Stimulated activated naive CD4-positive, alpha-beta T cell treated with Interleukin-2 at 50 U/mL for 16 hours (primary cell): ENCODE data around the gene LMO3.
"Not testable (repeated sequence)": the region's sequence is repeated elsewhere in the genome, so short reads cannot be mapped to it uniquely, and the experiment has no call there.

ENCODE experiments used
- DNase-seq: peaks from one replicate; lab custom pipeline; 2025; lab: John Stamatoyannopoulos, UW

The LMO3 gene

DNA sequence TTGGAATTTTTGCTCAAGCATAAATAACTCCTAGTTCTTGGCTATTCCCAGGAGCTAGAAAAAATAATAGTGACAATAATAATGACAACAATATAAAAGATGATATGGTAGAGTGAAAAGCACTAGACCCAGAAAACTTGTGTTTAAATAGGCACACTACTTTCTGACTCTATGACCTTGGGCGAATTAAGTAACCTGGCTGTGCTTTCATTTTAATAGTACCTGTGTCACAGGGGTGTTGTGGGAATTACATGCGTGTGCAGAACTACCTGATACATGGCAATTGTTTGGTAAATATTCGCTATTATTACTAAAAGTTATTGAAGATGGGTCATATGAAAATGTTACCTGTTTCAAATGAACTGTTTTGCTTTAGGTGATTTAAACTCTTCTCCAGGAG, 60.1 kb downstream of the LMO3 start:
- DNase-seq = no peak

- no peak for DNase-seq
These were observed 63.4 kb downstream of the LMO3 start for GRCh38 chr12:16542586-16542985.

DNA sequence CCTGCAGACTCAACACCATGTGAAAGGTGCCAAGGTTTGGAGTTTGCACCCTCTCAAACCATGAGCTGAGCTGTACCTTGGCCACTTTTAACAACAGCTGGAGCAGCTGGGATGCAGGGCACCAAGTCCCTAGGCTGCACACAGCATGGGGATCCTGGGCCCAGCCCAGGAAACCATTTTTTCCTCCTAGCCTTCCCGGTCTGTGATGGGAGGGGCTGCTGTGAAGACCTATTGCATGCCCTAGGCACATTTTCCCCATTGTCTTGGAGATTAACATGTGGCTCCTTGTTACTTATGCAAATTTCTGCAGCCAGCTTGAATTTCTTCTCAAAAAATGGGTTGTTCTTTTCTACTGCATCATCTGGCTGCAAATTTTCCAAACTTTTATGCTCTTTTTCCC, 68.3 kb downstream of the LMO3 start:
- DNase-seq = not testable (repeated sequence)

DNA sequence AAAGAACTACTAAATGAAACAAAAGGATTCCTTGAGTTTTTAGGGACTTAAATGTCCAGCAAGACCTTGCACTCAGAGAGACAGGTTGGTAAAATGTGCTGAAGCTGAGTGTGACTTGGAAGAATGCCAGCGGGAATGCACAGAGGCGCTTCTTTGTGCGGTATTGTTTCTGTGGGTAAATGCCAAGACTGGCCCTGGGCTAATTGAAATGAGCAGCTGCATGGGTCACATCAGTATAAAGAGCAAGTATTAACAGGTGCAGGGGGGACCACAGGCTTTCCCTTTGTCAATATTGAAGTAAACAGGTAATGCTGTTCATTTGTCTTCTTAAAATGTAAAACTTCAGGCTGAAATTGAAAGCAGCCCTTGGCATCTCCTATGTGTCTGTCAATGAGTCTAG, 74.3 kb downstream of the LMO3 start:
- DNase-seq = no peak

- DNase-seq = no peak
These were observed 75.6 kb downstream of the LMO3 start for GRCh38 chr12:16530268-16530850.

GRCh38 chr12:16526693-16527092, 79.3 kb downstream of the LMO3 start:
- DNase-seq = no peak

GRCh38 chr12:16524378-16524777, 81.6 kb downstream of the LMO3 start:
- DNase-seq = no peak

DNA sequence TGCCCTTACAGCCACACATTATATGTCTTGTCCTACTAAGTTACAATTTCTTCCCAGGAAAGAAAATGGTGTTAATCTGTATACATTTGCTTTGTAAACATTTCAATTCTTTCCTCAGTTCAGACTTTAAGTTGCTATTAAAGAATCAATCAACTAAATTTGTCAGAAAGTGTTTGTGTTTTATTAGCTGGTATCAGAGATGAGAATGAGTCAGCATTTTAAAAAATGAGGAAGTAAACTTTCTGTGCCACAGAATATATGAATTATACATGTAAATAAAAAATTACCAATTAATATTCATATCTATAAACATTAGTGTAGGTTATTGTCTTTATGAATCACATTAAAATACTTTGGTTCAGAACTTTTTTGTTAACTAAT, 82.0 kb downstream of the LMO3 start:
- no peak for DNase-seq

- DNase-seq = no peak
These were observed 82.5 kb downstream of the LMO3 start for GRCh38 chr12:16523284-16523950.

- no peak for DNase-seq
These were observed 85.6 kb downstream of the LMO3 start for GRCh38 chr12:16520328-16520727.

DNA sequence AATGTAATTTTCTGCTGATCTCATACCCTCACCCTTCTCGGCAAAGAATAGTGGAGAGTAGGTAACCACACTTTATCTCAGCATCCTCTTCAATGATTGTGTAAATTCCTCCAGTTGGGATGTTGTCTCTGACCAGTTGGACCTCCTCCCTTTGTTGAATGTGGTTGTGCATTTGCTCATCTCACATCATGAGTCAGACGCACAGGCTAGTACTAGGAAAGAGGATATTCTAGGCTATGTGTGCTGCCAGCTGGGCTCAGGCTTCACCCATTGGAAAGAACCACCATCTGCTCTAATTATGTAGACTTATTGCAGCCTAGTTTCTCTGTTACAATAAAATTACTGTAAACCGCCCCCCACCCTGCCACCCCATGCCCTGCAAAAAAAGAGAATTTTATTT, 90.3 kb downstream of the LMO3 start:
- DNase-seq = no peak

DNA sequence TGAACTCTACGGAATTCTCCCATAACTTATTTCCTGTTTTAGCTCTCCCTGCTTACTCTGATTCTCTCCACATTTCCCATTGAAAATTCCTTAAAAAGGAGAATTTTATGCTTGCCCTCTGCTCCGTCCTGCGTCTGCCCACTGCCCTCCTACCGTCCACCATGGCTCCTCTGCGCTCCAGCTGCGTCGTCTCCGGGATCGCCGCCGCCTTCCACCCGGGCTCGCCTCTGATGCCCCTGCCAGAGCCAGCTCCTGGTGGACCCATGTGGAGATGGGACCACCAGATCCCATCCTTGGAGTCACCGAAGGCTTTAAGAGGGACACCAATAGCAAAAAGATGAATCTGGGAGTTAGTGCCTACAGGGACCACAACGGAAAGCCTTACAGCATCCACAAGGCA, 92.7 kb downstream of the LMO3 start:
- DNase-seq = no peak

- DNase-seq = no peak
These were observed 96.6 kb downstream of the LMO3 start for GRCh38 chr12:16509411-16509810.

DNA sequence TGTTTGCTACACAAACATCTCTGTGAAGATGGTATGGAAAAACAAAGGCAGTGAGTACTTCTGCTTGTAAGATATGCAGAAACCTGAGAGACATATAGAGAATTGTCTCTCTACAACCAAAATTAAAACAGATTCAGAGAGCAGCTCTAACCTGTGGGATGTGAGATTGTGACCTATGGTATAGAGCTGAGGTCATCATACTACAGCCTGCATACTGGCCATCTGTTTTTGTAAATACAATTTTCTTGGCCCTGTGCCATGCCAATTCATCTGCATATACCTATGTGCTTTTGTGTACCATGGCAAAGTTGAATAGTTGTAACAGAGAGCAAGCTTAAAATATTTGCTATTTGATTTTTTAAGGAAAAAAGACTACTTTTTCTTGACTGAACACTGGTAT, 99.6 kb downstream of the LMO3 start:
- DNase-seq = no peak

DNA sequence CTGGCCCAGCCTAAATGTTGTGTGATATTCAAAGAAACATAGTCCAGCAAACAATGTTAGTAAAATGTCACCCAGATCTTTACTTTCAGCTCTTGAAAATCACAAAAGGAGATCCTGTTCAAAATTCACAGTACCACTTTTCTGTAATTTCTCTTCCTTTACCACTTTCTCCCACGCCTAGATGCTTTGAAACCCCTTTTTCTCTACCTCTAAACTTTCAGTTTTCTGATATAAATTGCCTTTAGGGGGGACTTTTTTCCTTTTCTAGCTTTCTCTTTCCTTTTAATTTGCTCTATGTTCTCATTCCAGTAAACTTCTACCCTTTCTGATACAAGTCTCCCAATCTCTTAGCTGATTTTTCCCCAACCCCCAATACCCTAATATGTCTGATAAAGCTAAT, 101.8 kb downstream of the LMO3 start:
- no peak for DNase-seq

GRCh38 chr12:16499611-16500010, 106.4 kb downstream of the LMO3 start:
- no peak for DNase-seq
